Ramos (cell line): ENCODE data around the gene LIN28A.
"Not testable (repeated sequence)": the region's sequence is repeated elsewhere in the genome, so short reads cannot be mapped to it uniquely, and the experiment has no call there.

Experiments used
- in situ Hi-C: fragments of 300-500 bp; cut with MboI; formaldehyde crosslinking; loops from one replicate; pipeline ENCODE4 v1.14.3; 2022; ENCODE audit warnings: low sequenced_read_pairs; ENCODE audit not compliant: unreplicated experiment

The LIN28A gene

DNA sequence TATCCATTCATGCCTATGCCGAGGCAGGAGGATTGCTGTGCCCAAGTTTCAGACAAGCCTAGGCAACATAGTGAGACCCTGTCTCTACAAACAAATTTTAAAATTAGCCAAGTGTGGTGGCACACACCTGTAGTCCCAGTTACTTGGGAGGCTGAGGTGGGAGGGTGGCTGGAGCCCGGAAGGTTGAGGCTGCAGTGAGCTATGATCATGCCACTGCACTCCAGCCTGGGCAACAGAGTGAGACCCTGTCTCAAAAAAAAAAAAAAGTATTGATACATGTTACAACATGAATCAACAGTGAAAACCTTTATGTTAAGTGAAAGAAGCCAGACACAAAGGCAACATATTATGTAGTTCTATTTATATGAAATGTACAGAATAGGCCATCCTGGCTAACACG lies 25.6 kb upstream of the LIN28A start:
- in situ Hi-C loops, result not testable (repeated sequence)

DNA sequence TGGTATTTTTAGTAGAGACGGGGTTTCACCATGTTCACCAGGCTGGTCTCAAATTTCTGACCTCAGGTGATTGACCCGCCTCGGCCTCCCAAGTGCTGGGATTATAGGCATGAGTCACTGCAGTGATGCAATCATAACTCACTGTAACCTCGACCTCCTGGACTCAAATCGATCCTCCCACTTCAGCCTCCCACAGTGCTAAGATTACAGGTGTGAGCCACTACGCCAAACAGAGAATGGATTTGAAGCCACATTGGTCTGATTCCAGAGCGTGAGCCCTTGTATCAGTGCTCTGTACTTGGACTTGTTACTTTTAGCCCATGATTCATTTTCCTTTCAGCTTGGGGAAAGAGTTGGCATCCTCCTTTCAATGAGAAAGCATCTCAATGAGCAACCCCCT lies 23.2 kb upstream of the LIN28A start:
- in situ Hi-C loops, result no loop called here

DNA sequence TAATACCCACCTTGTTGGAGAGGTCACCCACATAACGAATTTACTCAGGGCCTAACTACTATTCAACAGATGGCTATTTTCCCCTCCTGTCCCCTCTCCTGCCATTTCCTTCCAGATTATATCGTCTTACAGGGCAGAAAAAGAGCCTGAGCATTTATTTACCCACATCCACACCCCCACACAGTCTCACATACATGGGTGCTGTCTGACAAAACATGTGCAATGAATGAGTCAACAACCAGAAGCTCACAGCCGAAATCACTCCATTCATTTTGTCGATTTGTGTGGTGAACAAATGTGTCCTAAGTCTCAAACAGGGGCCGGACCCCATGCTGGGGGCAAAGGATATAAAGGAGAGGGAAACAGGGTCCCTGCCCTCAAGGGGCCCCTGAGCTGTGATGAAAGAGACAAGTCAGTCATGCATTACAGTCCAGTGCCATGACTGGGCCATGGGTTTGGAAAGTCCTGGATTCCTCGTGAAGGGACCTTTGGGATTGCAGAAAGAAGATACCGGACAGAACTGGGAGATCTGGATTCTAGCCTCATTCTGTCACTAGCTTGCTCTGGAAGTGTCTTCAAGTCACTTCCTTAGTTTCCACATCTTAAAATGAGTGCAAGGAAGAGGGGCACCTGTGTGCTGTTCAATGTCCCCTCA lies 21.7 kb upstream of the LIN28A start:
- in situ Hi-C loops, result no loop called here

DNA sequence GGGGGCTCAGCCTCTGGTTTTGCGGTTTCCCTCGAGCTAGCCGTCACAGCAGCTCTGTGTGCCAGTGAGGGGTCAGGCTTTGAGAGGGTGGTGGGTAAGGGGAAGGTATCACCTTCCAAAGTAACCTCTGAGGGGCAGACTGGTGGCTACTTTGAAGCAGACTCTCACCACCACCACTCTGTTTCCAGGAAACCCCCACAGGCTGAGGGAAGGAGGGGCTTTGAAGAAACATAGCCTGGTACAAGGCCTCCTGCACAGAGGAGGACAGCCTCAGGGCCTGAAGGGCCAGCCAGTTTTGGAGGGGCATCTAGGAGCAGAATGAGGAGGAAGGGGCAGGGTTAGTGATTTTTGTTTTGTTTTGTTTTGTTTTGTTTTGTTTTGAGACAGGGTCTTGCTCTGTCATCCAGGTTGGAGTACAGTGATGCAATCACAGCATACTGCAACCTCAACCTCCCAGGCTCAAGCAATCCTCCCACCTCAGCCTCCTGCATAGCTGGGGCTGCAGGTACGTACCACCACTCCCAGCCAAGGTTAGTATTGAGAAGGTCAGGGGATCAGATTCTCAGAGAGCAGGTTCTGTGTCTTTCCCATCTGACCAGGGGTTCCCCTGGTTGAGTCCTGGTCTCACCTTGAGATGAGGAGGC lies 20.9 kb upstream of the LIN28A start:
- in situ Hi-C loops, result no loop called here

DNA sequence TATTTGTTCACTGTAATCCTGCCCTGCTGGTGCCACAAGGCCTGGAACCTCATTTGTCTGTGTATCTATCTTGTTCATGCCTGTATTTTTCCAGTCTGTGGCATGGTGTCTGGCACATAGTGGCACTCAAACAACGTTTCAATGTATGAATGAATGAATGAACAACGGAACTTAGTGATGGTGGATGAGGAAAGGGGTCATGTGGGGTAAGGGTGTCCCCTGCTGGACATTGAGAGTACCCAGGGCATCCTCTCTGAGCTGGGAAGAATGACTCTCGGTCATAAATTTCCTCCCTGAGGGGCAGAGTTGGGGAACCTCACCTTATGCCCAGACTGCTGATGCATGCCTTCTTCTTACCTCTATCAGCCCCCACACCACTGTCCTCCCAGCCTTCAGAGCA lies 19.2 kb upstream of the LIN28A start:
- in situ Hi-C loops, result no loop called here

DNA sequence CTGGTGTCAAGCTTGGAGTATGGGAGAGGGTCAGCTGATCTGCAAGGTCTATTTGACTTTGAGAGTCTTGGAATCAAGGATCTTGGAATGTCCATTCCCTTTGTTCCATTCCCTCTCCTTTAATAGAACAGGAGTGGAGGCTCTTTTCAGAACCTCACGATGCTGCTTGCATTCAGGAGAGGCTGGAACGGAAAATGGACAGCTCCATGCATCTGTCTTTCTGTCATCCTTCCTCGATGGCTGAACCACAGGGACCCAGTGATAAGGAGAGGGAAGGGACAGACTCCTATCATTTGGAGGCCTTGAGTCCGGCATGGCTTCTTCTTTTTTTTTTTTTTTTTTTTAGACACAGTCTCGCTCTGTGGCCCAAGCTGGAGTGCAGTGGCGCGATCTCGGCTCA lies 14.9 kb upstream of the LIN28A start:
- in situ Hi-C loops, result no loop called here

DNA sequence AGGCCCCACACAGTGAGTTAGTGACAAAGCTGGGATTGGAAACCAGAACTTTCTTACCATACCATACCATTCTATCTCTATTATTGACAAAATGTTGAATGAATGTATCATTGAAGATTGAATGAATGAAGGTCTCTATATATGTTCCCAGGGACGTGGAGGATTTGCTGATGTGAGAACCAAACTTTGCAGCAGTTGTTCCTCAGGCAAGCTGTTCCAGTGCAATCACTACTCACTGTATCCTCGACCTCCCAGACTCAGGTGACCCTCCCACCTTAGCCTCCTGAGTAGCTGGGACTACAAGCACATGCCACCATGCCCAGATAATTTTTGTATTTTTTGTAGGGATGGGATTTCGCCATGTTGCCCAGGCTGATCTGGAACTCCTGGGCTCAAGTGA lies 11.6 kb upstream of the LIN28A start:
- in situ Hi-C loops, result no loop called here

DNA sequence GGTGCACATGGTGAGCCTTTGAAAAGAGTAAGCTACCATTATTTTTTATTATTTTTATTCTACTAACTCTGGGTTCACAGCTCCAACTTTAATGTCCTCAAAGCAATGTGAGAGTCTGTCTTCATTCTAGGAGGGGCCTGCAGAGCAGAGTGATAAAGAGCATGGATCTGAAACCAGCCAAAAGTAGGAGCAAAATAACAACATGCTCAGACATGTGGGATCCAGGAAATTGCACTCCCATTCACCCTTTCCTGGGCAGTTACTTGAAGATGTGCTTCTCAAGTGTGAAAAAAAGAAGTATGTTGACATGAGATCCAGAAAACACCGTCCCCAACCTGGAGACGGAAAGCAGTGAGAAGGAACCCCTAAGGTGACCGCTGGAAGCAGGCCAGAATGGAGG lies 8.7 kb upstream of the LIN28A start:
- in situ Hi-C loops, result no loop called here

DNA sequence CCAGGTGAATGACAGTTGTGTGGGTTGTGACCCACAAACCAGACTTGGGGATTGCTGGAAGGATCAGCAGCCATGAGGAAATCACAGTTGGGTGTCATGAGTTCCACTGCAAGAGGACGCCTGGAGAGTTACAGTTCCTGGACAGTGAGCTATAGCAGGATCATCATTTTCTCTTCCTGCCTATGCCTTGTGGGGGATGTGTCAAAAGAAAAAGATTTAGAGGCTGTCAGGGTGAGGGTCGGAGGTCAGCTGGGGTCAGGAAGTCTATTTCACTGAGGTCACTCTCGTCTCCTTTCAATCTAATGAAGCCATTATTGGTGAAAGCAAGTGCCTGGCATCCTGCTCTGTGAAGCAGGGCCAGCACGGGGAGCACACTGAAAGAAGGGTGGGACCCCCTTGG lies 7.0 kb upstream of the LIN28A start:
- in situ Hi-C loops, result no loop called here

DNA sequence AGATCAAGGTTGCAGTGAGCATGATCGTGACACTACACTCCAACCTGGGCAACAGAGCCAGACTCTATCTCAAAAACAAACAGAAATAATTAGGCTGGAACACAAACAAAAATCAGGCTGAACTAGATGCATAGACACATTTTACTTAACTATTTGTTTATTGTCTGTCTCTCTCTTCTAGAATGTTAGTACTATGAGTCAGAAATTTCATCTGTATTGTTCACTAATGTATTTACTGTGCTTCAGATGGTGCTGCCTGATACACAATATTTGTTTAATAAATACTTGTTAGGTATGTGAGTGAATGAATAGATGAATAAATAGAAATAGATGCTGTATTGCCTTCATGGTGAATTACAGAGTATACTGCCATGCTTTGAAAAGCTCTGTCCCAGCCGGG lies 6.0 kb upstream of the LIN28A start:
- in situ Hi-C loops, result no loop called here

DNA sequence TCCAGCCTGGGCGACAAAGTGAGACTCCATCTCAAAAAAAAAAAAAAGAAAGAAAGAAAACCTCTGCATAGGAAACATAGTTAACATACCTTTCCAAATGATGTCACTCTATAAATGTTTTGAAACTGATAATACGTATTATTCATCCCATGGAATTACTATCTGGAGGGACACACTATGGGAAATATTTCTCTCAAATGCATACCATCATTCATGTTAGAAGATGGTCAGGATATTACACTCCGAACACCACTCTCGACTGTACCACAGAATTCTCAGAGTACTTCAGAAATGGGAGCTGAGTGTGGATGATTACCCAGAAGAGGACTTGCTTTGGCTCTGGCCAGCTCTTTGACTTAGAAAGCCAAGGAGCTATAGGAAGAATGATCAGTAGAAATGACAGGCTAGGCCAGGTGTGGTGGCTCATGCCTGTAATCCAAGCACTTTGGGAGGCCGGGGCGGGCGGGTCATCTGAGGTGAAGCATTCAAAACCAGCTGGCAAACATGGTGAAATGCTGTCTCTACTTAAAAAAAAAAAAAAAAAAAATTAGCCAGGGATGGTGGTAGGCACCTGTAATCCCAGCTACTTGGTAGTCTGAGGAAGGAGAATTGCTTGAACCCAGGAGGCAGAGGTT lies 5.2 kb upstream of the LIN28A start:
- in situ Hi-C loops, result no loop called here

DNA sequence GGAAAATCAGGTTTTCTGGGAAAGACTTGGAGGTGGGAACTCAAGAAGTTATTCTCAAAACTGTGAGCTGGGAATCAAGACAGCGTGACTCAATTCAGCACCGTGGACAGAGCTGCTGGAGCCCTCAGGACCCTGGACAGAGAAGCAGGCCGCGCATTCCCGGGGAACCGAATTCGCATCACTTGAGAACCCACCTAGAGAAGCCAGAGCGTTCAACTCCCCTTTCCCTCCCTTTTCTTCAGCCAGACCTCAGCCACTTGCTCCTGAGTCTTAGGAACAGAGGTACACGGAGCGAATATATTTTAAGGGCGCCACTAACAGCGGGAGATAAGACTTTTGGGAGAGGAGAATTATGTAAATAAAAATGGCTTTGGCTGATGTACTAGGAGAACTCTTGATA lies 2.0 kb upstream of the LIN28A start:
- in situ Hi-C loops, result no loop called here

DNA sequence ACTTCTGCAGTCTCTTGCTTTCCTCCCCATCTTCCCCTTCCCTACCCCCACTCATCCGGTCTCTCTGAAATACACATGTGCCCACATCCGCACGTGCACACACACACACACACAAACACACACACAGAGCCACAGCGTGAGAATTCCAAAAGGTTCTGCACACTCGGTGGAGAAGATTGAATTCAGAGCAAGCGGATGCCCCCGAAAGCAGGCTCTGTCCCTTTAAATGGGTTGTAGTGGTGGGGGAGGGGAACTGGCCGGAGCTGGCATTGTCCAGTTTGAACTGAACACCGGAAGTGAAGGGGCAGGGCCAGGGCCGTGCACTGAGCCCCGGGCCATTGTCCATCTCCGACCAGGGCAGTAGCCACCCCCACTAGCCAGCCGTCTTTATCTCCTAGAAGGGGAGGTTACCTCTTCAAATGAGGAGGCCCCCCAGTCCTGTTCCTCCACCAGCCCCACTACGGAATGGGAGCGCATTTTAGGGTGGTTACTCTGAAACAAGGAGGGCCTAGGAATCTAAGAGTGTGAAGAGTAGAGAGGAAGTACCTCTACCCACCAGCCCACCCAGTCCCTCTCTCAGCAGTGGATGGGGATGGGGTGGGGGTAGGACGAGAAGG lies 1.3 kb upstream of the LIN28A start:
- in situ Hi-C loops, result no loop called here

DNA sequence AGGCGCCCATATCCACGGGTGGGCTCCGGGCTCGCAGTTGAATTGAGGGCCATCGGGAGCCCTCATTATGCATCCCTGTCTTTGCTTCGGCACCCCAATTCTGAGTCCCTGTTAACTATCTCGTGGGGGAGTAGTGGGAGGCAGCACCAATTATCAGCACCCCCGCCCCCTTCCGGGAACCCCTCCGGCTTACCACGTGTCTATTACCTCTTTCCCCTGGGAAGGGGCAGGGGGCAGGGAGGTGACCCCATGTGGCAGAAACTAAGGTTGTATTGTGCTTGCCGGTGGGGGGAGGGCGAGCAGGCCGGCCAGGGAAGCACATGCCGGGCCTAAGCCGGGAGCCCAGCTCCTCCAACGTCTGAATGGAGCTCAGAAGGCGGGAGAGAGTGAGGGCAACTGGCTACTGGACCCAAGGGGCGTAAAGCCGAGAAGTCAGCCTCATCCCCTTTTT lies 1.0 kb downstream of the LIN28A start:
- in situ Hi-C loops, result no loop called here

DNA sequence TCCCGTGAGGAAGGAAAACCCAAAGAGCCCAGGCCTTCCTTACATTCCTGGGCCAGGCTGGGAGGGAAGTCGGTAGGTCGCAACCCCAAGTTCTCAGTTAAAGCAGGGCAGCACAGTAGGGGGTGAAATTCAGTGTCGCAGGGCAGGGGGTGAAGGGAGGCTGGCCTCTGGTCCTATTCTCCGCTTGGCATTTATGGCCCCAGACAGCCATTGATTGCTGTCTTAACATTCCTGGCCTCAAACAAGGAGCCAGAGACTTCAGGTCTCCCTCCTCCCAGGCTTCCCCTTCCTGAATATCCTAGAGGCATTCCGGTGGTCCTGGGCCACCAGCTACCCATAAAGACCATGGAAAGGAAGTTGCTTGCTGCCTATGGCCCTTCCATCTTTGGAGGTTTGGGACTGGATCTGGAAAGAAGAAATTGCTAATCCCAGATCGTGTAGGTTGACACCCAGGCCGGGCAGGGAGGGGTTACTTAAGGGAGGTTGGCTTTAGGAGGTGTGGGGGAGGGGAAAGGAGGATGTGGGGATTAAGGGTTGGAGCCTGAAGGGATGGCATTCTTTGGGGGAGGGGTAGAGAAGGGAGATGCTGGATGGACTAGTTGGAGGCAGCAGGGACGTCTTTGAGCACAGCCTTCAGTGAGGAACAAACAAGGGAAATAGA lies 1.7 kb downstream of the LIN28A start:
- in situ Hi-C loops, result no loop called here

DNA sequence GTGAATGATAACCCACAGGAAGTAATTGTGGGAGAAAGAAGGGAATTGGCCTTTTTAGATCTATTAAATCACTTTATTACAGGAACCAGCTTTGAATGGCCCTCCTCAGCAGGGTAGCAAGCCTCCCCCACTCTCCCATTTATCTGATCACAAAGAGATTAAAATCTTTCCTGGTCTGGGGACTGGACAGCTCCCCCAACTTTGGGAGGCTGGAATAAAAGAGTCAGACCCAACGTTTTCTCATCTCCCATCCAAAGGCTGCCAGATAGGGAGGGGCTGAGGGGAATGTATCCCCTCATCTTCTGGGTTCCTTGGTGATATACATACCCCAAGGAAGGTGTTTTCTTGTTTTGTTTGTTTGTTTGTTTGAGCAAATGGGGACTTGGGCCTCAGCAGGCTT lies 2.4 kb downstream of the LIN28A start:
- in situ Hi-C loops, result no loop called here

DNA sequence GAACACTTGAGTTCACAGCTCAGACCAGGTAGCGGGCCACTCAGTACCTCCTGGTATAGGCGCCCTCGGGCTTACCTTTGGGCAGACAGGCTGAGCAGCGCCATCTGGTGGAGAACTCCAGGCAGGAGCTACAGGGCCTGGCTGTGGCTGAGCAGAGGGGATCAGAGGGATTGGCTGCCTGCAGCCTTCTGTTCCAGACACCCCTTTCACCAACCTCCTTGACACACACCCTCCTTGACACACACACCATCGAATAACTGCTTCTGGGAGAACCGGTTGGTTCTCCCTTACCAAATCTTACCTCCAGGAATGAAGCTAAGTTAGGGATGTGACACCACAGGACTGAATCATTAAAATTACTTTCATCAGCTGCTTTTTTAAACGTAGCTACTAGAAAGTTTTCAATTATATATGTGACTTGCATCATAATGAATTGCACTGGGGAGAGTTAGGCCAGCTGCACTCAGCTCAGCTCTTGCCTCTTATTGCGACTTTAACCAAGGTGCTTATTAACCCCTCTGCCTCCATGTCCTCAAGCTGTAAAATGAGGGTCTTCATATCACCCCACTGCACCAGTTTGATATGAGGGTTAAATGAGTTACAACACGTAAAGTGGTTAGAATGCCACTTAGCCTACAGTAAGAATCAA lies 6.6 kb downstream of the LIN28A start:
- in situ Hi-C loops, result no loop called here

DNA sequence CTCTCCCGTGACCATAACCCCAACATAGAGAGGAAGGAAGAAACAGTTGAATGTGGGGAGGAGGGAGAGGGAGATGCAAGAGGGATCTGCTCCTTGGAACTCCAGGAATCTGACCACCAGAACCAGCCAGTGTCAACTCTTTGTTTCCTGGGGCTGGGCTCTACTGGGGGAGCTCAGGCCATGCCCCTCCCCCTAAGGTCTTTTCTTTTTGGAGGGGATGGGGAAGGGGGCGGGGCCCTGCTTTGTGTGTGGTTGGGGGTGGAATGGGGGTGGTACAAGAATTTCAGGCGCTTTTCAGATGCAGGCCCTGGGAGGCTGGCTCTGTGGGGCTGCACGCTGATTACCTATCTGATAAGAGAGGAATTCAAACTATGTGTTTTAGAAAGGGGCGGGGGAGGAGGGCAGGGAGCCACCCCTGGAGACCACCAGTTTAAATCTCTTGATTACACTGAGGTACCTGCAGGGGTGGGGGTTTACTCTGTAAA lies 8.3 kb downstream of the LIN28A start:
- in situ Hi-C loops, result no loop called here

DNA sequence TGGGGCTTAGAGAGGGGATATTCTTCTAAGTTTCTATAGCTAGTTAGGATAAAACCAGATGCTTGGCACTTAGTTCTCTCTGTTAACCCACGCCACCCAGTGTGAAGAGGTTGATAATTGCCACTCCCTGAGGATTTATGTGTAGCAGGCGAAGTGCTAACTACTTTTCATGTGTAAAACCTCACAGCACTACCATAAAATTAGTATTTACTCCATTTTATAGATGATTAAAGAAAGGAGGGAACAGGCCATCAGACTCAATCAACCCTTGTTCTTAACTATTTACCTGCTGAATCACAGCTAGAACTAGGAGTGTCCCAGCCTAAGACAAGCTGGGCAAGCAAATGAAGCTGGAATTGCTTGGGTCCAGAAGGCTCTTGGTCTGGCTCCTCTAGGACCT lies 8.9 kb downstream of the LIN28A start:
- in situ Hi-C loops, result no loop called here

DNA sequence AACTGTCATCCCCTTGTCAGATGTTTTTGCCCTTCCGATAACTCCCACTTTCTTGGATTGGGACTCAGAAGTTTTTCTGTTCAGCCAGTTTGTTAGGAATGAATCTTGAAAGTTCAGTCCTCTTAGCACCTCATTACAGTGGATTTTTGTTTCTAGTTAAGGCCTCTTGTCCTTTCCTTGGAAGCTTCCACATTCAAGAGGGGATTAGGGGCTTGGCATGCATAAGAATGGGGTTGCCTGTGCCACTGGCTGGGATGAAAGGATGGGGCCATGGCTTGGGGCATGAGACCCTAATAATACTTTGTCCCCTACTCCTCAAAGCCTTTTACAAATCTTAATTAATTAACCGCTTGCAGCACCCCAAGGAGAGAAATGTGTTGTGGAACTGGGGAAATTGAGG lies 19.1 kb downstream of the LIN28A start:
- in situ Hi-C loops, result no loop called here
